HCT116 (cell line): ENCODE measurements around the gene RNF217. TPM values are rescaled to one million over a fixed set of nuclear protein-coding genes. Genes with fewer than 3 reads are reported as not detected.
"Not testable (repeated sequence)": the region's sequence is repeated elsewhere in the genome, so short reads cannot be mapped to it uniquely, and the experiment has no call there.

Source experiments
- ATAC-seq: fragments of 200-7000 bp; cut with Tn5 transposase; 2 replicates; pipeline ENCODE4 v1.9.1; 2020; ENCODE audit warnings: mild to moderate bottlenecking, moderate library complexity
- BruUV-seq: library from RNA; stranded (reverse); fragments of 400-500 nt; replicated peaks from 2 replicates; lab custom pipeline; 2021; lab: Mats Ljungman, UMichigan
- CTCF ChIA-PET: fragments of 300-600 bp; sonication (Branson Sonifier 250); formaldehyde crosslinking; loops from one replicate; lab custom pipeline; 2021; ENCODE audit warnings: antibody characterized with exemption; lab: Charles Lee
- POLR2A ChIA-PET: fragments of 300-600, 350-600 bp; sonication (Branson Sonifier 250); formaldehyde crosslinking; loops from one replicate; lab custom pipeline; 2021; ENCODE audit warnings: antibody characterized with exemption; lab: Charles Lee
- RAD21 ChIA-PET, 2 experiments: fragments of 300-600 bp; sonication (Branson Sonifier 250); formaldehyde crosslinking; loops; one replicate each; lab custom pipeline; 2023; ENCODE audit warnings: low total read pairs in 2 of 2; ENCODE audit not compliant: uncharacterized antibody in 2 of 2, unreplicated experiment in 2 of 2, low non-redundant PET in 1 of 2; lab: Charles Lee
- DNase-seq: peaks from one replicate; pipeline ENCODE4 v3.0.0-alpha.2; 2010; ENCODE audit warnings: low read depth, low spot score
- H2AFZ ChIP-seq: fragments of 200-600 bp; shearing (Covaris generic), sonication (generic); 2 replicates; pipeline ENCODE4 v1.6.1; 2017; ENCODE audit warnings: low read depth, mixed run types, mixed read lengths, antibody characterized with exemption, low read length; ENCODE audit not compliant: poor library complexity, severe bottlenecking
- H3K27ac ChIP-seq: 2 replicates; pipeline ENCODE4 v1.5.1; 2012; ENCODE audit warnings: low read depth, low read length
- H3K27me3 ChIP-seq: fragments of 200-600 bp; sonication (generic); 2 replicates; pipeline ENCODE4 v1.6.1; 2016; ENCODE audit warnings: mixed run types, low read length, mixed read lengths; ENCODE audit not compliant: insufficient read depth
- H3K36me3 ChIP-seq, 2 experiments: fragments of 200-500 bp in 1 of 2; fragments of 200-600 bp in 1 of 2; sonication (Bioruptor generic) in 1 of 2; sonication (generic) in 1 of 2; 2 replicates each; pipeline versions ENCODE4 v1.5.1 to v1.6.1; 2014 to 2016; ENCODE audit warnings: low read length in 2 of 2, inconsistent platforms in 1 of 2, mixed read lengths in 1 of 2, mixed run types in 1 of 2; ENCODE audit not compliant: insufficient read depth in 2 of 2, control insufficient read depth in 1 of 2
- H3K4me1 ChIP-seq, 2 experiments: fragments of 200-600 bp in 1 of 2; sonication (generic) in 1 of 2; 2 replicates each; pipeline versions ENCODE4 v1.5.1 to v1.6.1; 2012 to 2017; ENCODE audit warnings: low read length in 2 of 2, inconsistent platforms in 1 of 2, mild to moderate bottlenecking in 1 of 2, mixed read lengths in 1 of 2, mixed run types in 1 of 2, moderate library complexity in 1 of 2; ENCODE audit not compliant: insufficient read depth in 2 of 2, control insufficient read depth in 1 of 2
- H3K4me2 ChIP-seq: fragments of 200-600 bp; sonication (generic); 2 replicates; pipeline ENCODE4 v1.6.1; 2017; ENCODE audit warnings: mixed run types, low read length, mixed read lengths
- H3K4me3 ChIP-seq, 2 experiments: fragments of 200-600 bp in 1 of 2; sonication (generic) in 1 of 2; replicated peaks in 1 of 2; 2 replicates each; pipeline ENCODE4 v1.5.1; 2011 to 2016; ENCODE audit warnings: low read length in 2 of 2, control low read depth in 1 of 2, low read depth in 1 of 2, mild to moderate bottlenecking in 1 of 2, mixed read lengths in 1 of 2, mixed run types in 1 of 2
- H3K79me2 ChIP-seq: fragments of 200-600 bp; sonication (generic); 2 replicates; pipeline ENCODE4 v1.6.1; 2017; ENCODE audit warnings: mild to moderate bottlenecking, mixed run types, low read length, moderate library complexity, mixed read lengths; ENCODE audit not compliant: insufficient read depth
- H3K9ac ChIP-seq: fragments of 200-600 bp; sonication (generic); 2 replicates; pipeline ENCODE4 v1.6.1; 2016; ENCODE audit warnings: low read length, mixed read lengths
- H3K9me2 ChIP-seq: fragments of 200-600 bp; sonication (generic), shearing (Covaris generic); 2 replicates; pipeline ENCODE4 v1.6.1; 2017; ENCODE audit warnings: mixed run types, mild to moderate bottlenecking, moderate library complexity; ENCODE audit not compliant: insufficient read depth
- H3K9me3 ChIP-seq, 2 experiments: fragments of 200-500 bp in 1 of 2; fragments of 200-600 bp in 1 of 2; sonication (Bioruptor generic) in 1 of 2; sonication (generic) in 1 of 2; 2 replicates each; pipeline ENCODE4 v1.6.1; 2014 to 2017; ENCODE audit warnings: low read length in 2 of 2, mixed read lengths in 2 of 2, inconsistent platforms in 1 of 2, low read depth in 1 of 2, mild to moderate bottlenecking in 1 of 2, mixed run types in 1 of 2, moderate library complexity in 1 of 2; ENCODE audit not compliant: control insufficient read depth in 1 of 2, insufficient read depth in 1 of 2
- H4K20me1 ChIP-seq: fragments of 200-600 bp; sonication (generic), shearing (Covaris generic); 2 replicates; pipeline ENCODE4 v1.6.1; 2017; ENCODE audit warnings: mixed run types, mild to moderate bottlenecking, moderate library complexity; ENCODE audit not compliant: insufficient read depth
- ATF3 ChIP-seq: IDR thresholded peaks from 2 replicates; pipeline ENCODE4 v1.6.1; 2012
- CEBPB ChIP-seq: IDR thresholded peaks from 2 replicates; pipeline ENCODE4 v1.6.1; 2012; ENCODE audit warnings: low read depth
- EGR1 ChIP-seq: IDR thresholded peaks from 2 replicates; pipeline ENCODE4 v1.6.1; 2012; ENCODE audit warnings: low read depth
- FOSL1 ChIP-seq: IDR thresholded peaks from 2 replicates; pipeline ENCODE4 v1.6.1; 2012; ENCODE audit warnings: low read depth
- SP1 ChIP-seq: IDR thresholded peaks from 2 replicates; pipeline ENCODE4 v1.6.1; 2012; ENCODE audit warnings: low read depth
- TCF7L2 ChIP-seq: IDR thresholded peaks from 2 replicates; pipeline ENCODE4 v1.7.0; 2011; ENCODE audit warnings: borderline replicate concordance, inconsistent platforms; ENCODE audit not compliant: insufficient read depth, insufficient read length; ENCODE audit errors: extremely low read depth
- YY1 ChIP-seq: IDR thresholded peaks from 2 replicates; pipeline ENCODE4 v1.6.1; 2011; ENCODE audit warnings: low read length, low read depth, moderate library complexity, mild to moderate bottlenecking; ENCODE audit not compliant: insufficient replicate concordance; ENCODE audit errors: extremely low read depth
- ZBTB33 ChIP-seq: IDR thresholded peaks from 2 replicates; pipeline ENCODE4 v1.6.1; 2011; ENCODE audit warnings: mild to moderate bottlenecking, low read length, moderate library complexity; ENCODE audit not compliant: insufficient replicate concordance; ENCODE audit errors: extremely low read depth
- intact Hi-C: fragments of 100-400 bp; cut with micrococcal nuclease; formaldehyde crosslinking; loops from 2 replicates; pipeline ENCODE4 v1.10.0; 2022
- total RNA-seq: library from RNA; stranded (reverse); gene quantifications from one replicate; pipeline ENCODE4 v1.2.1, GENCODE V29; 2021; ENCODE audit not compliant: unreplicated experiment

Gene RNF217
- total RNA-seq, 1 experiment from 2014 or later = 20.4 TPM

- RAD21 ChIA-PET, H3K79me2 ChIP-seq, H3K4me3 ChIP-seq: not testable (repeated sequence)
Observed at GRCh38 chr6:125036486-125036885, 74.2 kb downstream of the RNF217 start.

GRCh38 chr6:125037827-125038226, 75.6 kb downstream of the RNF217 start:
- Histone ChIP-seq H3K4me2 (no peak overlapping the region), H2AFZ (no peak overlapping the region), H3K9ac (no peak overlapping the region), H3K27ac (no peak overlapping the region), H4K20me1 (0 out of 2 replicates have a peak, but pooled peaks cover 4% of the 10 kb centered on the region), H3K4me1 (peaks cover 0 to 10% of the 10 kb centered on the region in 2 experiments; a peak in 2 of 4 replicates), H3K27me3 (no peaks in the 10 kb centered on the region), H3K79me2 (peaks cover 7% of the 10 kb centered on the region), H3K9me2 (no peaks in the 10 kb centered on the region), H3K4me3 (no peak overlapping the region), H3K36me3 (no peaks in the 10 kb centered on the region), H3K9me3 (no peaks in the 10 kb centered on the region)
- ChIA-PET POLR2A (no interaction called here), CTCF (no interaction called here), RAD21 (no interaction called here)
- ATAC-seq = no peak
- DNase-seq = no peak
- no peak for TF ChIP-seq SP1
- no TSS peak for BruUV-seq
- intact Hi-C loops = no loop called here

More at GRCh38 chr6:125036486-125036885, 74.2 kb downstream of the RNF217 start:
- intact Hi-C loops, H3K4me2 ChIP-seq, ATAC-seq, H3K9ac ChIP-seq, CTCF ChIA-PET, DNase-seq, BruUV-seq, H3K4me1 ChIP-seq, H2AFZ ChIP-seq, H3K9me2 ChIP-seq, H4K20me1 ChIP-seq, H3K27me3 ChIP-seq, H3K27ac ChIP-seq, H3K36me3 ChIP-seq, POLR2A ChIA-PET, H3K9me3 ChIP-seq: not testable (repeated sequence)

GRCh38 chr6:125038925-125039324, 76.7 kb downstream of the RNF217 start:
- POLR2A ChIA-PET = no interaction called here
- CTCF ChIA-PET = no interaction called here
- Histone ChIP-seq H3K4me2 (no peak overlapping the region), H3K36me3 (no peaks in the 10 kb centered on the region), H3K4me3 (no peak overlapping the region), H4K20me1 (0 out of 2 replicates have a peak, but pooled peaks cover 4% of the 10 kb centered on the region), H3K79me2 (peaks cover 7% of the 10 kb centered on the region), H3K27ac (no peak overlapping the region), H3K9ac (no peak overlapping the region), H3K4me1 (peaks cover 0 to 10% of the 10 kb centered on the region in 2 experiments; a peak in 2 of 4 replicates), H3K27me3 (no peaks in the 10 kb centered on the region), H2AFZ (no peak overlapping the region), H3K9me2 (no peaks in the 10 kb centered on the region), H3K9me3 (no peaks in the 10 kb centered on the region)
- RAD21 ChIA-PET = no interaction called here
- intact Hi-C loops = no loop called here
- no peak for ATAC-seq
- DNase-seq = no peak
- no TSS peak for BruUV-seq
- TF ChIP-seq FOSL1 = no peak
- TF ChIP-seq ATF3 = no peak
- no peak for TF ChIP-seq TCF7L2
- no peak for TF ChIP-seq CEBPB
- no peak for TF ChIP-seq ZBTB33
- no peak for TF ChIP-seq EGR1
- TF ChIP-seq YY1 = no peak
